GM04503 (cell line): ENCODE results near the gene ABCB10.

Source experiments
- DNase-seq: peaks from one replicate; pipeline ENCODE4 v3.0.0-alpha.2; 2012; ENCODE audit warnings: low read depth

Gene ABCB10

DNA sequence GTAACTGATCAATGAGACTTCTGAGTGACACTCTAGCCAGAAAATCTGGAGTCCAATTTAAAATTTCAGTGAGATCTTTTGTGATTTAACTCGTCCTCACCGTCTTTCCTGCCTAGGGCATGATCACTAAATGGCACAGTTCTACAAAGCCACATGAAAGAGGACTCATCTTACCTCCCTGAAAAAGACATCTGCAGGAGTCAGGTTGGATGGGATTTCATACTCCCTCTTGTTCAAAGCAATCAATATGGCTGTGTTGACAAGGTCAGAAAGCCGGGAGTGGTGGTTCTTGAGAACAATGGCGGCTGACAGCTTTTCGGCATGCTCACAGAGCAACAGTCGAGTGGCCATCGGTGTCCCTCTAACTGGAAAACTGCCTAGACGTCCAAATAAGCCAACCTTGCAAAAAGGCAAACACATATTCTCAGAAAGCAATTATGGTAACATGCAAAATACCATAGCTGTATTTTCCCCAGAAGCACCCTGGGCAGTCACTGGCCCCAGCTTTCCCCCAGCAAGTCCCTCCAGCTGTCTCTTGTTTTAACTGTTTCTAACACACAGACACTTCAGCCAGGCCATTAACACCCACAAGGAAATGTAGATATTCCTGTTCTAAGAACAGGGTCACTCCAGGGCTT is 88.0 kb downstream of the ABCB10 start:
- no peak for DNase-seq

DNA sequence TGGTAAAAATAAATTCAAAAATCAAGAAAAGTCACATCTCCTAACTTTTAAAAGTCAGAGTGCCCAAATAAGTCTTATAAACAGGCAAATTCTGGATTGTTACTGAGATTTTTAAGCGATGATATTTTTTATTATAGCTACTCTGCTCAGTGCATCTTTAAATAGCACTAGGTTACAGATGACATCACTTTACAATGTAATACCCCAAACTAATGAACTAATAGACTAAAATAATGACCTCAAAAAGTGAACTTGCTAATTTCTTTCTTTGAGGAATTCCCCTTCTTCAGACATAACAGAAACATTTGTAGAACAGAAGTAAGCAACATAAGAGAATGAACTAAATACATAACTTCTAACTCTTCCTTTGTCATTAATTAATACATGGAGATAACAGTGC is 91.6 kb downstream of the ABCB10 start:
- no peak for DNase-seq
